ENCODE results near the gene BCS1L. TPM values are rescaled to one million over a fixed set of nuclear protein-coding genes. Genes with fewer than 3 reads are reported as not detected.

Gene BCS1L, protein sequence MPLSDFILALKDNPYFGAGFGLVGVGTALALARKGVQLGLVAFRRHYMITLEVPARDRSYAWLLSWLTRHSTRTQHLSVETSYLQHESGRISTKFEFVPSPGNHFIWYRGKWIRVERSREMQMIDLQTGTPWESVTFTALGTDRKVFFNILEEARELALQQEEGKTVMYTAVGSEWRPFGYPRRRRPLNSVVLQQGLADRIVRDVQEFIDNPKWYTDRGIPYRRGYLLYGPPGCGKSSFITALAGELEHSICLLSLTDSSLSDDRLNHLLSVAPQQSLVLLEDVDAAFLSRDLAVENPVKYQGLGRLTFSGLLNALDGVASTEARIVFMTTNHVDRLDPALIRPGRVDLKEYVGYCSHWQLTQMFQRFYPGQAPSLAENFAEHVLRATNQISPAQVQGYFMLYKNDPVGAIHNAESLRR
- total RNA-seq (10 to 100 TPM; 27.3 to 53.2 (median 43.7) TPM), polyA plus RNA-seq (10 to 100 TPM; 43.3 to 54.7 TPM)
- long read RNA-seq, donor 1, transcript BCS1L-201 (8 exons, 1,454 nt) = major isoform, 27 of 54 reads
- long read RNA-seq, donor 1, transcript BCS1L-205 (8 exons, 1,430 nt) = minor isoform, 5 of 54 reads
- long read RNA-seq, donor 1, partial matches to known transcripts = 10 of 54 reads
- long read RNA-seq, donor 1, other reads (novel, unspliced or antisense) = 12 of 54 reads
- long read RNA-seq, donor 2, transcript BCS1L-205 (8 exons, 1,430 nt) = minor isoform, 6 of 139 reads
- long read RNA-seq, donor 2, transcript BCS1L-201 (8 exons, 1,454 nt) = major isoform, 76 of 139 reads
- long read RNA-seq, donor 2, partial matches to known transcripts = 16 of 139 reads
- long read RNA-seq, donor 2, other reads (novel, unspliced or antisense) = 30 of 139 reads
- long read RNA-seq, donor 3, transcript BCS1L-201 (8 exons, 1,454 nt) = major isoform, 22 of 41 reads
- long read RNA-seq, donor 3, partial matches to known transcripts = 8 of 41 reads
- long read RNA-seq, donor 3, other reads (novel, unspliced or antisense) = 8 of 41 reads

DNA sequence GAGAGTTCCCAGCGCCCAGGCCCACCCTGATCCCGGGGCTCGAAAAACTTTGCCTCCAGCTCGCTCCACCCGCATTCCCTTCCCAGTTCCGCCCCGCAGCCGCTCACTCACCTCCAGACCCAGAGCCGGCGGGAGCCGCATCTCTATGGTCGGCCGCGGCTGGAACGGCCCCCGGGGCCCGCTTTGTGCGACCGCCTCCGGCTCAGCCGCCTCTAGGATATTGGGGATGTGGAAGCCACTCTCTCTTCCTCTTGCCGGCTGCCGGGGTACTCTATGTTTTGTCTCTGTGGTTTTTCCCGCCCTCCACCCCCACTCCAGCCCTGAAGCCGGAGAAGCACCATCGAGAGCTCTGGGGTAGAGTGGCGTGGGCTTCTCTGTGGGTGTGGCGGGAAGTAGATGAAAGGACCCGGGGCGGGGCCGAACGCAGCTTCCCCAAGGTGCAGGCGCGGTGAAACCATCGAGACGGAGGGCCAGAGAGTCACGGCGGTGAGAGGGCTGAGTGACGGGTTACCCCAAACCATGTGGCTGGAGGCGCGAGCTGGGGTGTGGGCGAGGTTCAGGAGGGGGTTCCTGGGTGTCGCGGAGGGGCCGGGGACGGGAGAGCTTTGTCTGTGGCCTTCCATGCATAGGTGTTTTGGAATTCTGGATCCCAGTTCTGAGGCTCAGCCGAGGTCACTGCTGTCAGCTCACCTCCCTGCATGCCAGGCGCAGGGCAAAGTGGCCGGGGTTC, at the start of gene BCS1L, which contains the start of gene ZNF142:
Gene BCS1L, plus strand, starts transcription at position 426 of the 730 bp plus-strand sequence. CDS start 1,305 bp downstream, outside the sequence.
Gene ZNF142, minus strand, starts transcription at position 366 of the 730 bp plus-strand sequence. CDS start 3,194 bp downstream, outside the sequence.
- TF ChIP-seq POLR2A (IDR thresholded peaks at IDR 0.05) = peak in 1 of 2 donors; percentile 81
- TF ChIP-seq, protein P1, sequence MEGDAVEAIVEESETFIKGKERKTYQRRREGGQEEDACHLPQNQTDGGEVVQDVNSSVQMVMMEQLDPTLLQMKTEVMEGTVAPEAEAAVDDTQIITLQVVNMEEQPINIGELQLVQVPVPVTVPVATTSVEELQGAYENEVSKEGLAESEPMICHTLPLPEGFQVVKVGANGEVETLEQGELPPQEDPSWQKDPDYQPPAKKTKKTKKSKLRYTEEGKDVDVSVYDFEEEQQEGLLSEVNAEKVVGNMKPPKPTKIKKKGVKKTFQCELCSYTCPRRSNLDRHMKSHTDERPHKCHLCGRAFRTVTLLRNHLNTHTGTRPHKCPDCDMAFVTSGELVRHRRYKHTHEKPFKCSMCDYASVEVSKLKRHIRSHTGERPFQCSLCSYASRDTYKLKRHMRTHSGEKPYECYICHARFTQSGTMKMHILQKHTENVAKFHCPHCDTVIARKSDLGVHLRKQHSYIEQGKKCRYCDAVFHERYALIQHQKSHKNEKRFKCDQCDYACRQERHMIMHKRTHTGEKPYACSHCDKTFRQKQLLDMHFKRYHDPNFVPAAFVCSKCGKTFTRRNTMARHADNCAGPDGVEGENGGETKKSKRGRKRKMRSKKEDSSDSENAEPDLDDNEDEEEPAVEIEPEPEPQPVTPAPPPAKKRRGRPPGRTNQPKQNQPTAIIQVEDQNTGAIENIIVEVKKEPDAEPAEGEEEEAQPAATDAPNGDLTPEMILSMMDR (IDR thresholded peaks at IDR 0.05) = no peak
- Histone ChIP-seq H3K27ac (peak within 1 kb of the TSS; percentile 45 to 91 (median 82)), H3K4me1 (peaks cover 0 to 45% (median 25%) of the 10 kb centered on the region in 12 donors), H3K36me3 (peaks cover 0 to 65% (median 59%) of the 10 kb centered on the region in 9 donors), H3K9me3 (no peaks in the 10 kb centered on the region), H3K4me3 (peak within 1 kb of the TSS; percentile 60 to 96 (median 88)), H3K27me3 (no peaks in the 10 kb centered on the region)
- ATAC-seq = peak; percentile 89 to 98 (median 96)
- intact Hi-C loops (cut with DNase I) = loop anchor here in 7 of 10 donors (1.0 to 10.0 kb wide), 8 partner anchors 13 to 255 kb away; partner anchors contain the start of genes CNOT9 (in 3 of the 7), USP37 (in 3 of the 7), RNF25 (in 1 of the 7) and STK36 (in 1 of the 7)
- WGBS, 4 donors = 0 to 1% (median 0%) methylated on average over 47 to 49 of the region's 49 CpGs
- peak; percentile 92 to 95 (median 95) for DNase-seq

DNA sequence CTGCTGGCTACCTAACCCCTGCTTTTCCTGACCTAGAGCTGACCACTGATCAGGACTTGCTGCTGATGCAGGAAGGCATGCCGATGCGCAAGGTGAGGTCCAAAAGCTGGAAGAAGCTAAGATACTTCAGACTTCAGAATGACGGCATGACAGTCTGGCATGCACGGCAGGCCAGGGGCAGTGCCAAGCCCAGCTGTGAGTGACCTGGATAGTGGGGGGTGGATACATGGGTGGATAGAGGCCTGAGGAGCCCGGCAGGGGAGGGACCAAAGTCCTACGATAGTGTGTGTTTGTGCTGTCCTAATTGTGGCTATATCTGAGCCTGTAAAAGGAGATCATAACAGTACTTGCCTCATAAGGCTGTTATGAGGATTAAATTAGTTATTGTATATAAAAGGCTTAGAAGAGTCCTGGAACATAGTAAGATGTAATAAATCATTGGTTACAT, 43.6 kb upstream of the BCS1L start:
- peak overlapping the region in 1 of 12 donors; percentile 76 for H3K27ac ChIP-seq
- intact Hi-C loops (cut with DNase I) = no loop called here
- no peaks in the 10 kb centered on the region for H3K4me1 ChIP-seq
- ATAC-seq = peak in 2 of 4 donors; percentile 32 to 36
- DNase-seq = no peak
- no peaks in the 10 kb centered on the region for H3K36me3 ChIP-seq
- no peaks in the 10 kb centered on the region for H3K9me3 ChIP-seq
- H3K27me3 ChIP-seq = no peaks in the 10 kb centered on the region
- TF ChIP-seq, protein P1 (IDR thresholded peaks at IDR 0.05) = no peak
- TF ChIP-seq POLR2A (IDR thresholded peaks at IDR 0.05) = no peak
- 72 to 82% (median 78%) methylated on average over 6 of the region's 6 CpGs for WGBS, 4 donors
- H3K4me3 ChIP-seq = no peak overlapping the region

DNA sequence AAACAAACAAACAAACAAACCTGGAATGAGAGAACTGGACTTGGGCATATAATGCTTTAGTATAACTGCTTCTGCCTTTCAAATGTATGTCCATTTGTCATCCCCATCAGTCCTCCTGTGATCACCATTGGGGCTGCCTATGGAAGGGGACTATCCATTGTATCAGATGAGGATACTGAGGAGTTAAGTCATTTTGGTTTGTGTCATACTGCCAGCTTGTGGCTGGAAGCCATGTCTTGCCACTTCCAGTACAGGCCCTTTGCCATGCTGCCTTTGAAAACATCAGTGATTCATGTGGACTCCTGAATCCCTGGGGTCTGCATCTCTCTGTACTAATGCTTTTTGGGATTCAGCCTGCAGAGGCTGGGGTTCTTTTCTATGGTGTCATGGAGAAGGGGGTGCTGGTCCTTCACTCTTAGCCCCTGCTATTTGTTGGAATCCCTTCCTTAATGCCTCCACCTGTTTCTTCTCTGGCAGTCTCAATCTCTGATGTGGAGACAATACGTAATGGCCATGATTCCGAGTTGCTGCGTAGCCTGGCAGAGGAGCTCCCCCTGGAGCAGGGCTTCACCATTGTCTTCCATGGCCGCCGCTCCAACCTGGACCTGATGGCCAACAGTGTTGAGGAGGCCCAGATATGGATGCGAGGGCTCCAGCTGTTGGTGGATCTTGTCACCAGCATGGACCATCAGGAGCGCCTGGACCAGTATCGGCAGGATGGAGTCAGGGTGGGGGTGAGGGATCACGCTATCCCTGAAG, 41.2 kb upstream of the BCS1L start:
- Histone ChIP-seq H3K36me3 (no peaks in the 10 kb centered on the region), H3K27ac (no peak overlapping the region), H3K27me3 (no peaks in the 10 kb centered on the region), H3K4me3 (no peak overlapping the region), H3K9me3 (no peaks in the 10 kb centered on the region), H3K4me1 (peaks cover 0 to 13% (median 0%) of the 10 kb centered on the region in 12 donors)
- no peak for DNase-seq
- TF ChIP-seq, protein P1 (IDR thresholded peaks at IDR 0.05) = no peak
- no peak for TF ChIP-seq POLR2A (IDR thresholded peaks at IDR 0.05)
- no peak for ATAC-seq
- intact Hi-C loops (cut with DNase I) = no loop called here
- WGBS, 4 donors = 87 to 95% (median 90%) methylated on average over 8 to 9 of the region's 9 CpGs

Data from heart left ventricle (tissue), 16 donors.